ENCODE data around the gene METTL9. TPM values are rescaled to one million over a fixed set of nuclear protein-coding genes. Genes with fewer than 3 reads are reported as not detected.
A peak's percentile ranks its signal among the peaks of the same experiment; 100 is the strongest.
"Not testable (repeated sequence)": the region's sequence is repeated elsewhere in the genome, so short reads cannot be mapped to it uniquely, and the experiment has no call there.

Gene METTL9
- total RNA-seq, 1 donor from 2014 or later, result 77.1 TPM

DNA sequence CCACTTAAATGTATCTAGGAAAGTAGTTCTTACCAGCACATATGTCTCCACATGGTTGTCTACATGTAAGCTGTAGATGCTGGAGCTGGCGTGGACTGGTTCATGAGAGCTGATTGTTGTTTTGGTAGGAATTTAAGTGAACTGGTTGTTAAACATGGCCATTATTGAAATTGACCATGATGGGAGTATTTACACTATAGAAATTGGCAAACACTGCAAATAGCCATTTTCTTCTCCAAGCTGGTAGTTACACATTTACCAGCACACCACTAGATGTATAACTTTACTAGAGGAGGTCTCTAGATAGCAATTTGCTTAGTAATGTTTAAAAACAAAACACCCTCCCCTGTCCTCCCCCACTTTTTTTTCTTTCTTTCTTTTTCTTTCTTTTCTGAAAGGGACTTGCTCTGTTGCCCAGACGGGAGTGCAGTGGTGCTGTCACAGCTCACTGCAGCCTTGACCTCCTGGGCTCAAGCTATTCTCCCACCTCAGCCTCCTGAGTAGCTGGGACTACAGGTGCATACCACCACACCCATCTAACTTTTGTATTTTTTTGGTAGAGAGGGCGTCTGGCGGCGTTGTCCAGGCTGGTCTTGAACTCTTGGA is 28.8 kb downstream of the METTL9 start:
- H3K27me3 Mint-ChIP-seq (ENCODE audit: low read depth), result no peaks in the 10 kb centered on the region
- H3K9me3 Mint-ChIP-seq (ENCODE audit: low read depth), result no peaks in the 10 kb centered on the region
- TF ChIP-seq, protein P1, sequence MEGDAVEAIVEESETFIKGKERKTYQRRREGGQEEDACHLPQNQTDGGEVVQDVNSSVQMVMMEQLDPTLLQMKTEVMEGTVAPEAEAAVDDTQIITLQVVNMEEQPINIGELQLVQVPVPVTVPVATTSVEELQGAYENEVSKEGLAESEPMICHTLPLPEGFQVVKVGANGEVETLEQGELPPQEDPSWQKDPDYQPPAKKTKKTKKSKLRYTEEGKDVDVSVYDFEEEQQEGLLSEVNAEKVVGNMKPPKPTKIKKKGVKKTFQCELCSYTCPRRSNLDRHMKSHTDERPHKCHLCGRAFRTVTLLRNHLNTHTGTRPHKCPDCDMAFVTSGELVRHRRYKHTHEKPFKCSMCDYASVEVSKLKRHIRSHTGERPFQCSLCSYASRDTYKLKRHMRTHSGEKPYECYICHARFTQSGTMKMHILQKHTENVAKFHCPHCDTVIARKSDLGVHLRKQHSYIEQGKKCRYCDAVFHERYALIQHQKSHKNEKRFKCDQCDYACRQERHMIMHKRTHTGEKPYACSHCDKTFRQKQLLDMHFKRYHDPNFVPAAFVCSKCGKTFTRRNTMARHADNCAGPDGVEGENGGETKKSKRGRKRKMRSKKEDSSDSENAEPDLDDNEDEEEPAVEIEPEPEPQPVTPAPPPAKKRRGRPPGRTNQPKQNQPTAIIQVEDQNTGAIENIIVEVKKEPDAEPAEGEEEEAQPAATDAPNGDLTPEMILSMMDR (IDR thresholded peaks at IDR 0.05), result no peak
- H3K4me1 Mint-ChIP-seq (ENCODE audit: low read depth), result peaks cover 19% of the 10 kb centered on the region
- H3K36me3 Mint-ChIP-seq (ENCODE audit: low read depth), result peaks cover 23% of the 10 kb centered on the region
- peak overlapping the region; percentile 63 for H3K27ac Mint-ChIP-seq (ENCODE audit: unreplicated experiment)
- H3K4me3 Mint-ChIP-seq (ENCODE audit: unreplicated experiment), result no peak overlapping the region
- no peak for DNase-seq (ENCODE audit: low spot score)

DNA sequence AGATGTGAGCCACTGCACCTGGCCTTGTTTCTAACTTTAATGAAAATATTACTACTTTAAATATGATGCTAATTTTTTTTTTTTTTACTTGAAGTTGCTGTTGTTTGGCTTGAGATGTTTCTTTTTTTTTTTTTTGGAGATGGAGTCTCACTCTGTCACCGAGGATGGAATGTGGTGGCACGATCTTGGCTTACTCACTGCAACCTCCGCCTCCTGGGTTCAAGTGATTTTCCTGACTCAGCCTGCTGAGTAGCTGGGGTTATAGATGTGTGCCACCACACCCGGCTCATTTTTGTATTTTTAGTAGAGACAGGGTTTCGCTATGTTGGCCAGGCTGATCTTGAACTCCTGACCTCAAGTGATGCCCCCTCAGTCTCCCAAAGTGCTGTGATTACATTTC is 29.4 kb downstream of the METTL9 start:
- Mint-ChIP-seq H3K27ac (ENCODE audit: unreplicated experiment) (no peak overlapping the region), H3K4me3 (ENCODE audit: unreplicated experiment) (no peak overlapping the region), H3K9me3 (ENCODE audit: low read depth) (no peaks in the 10 kb centered on the region), H3K36me3 (ENCODE audit: low read depth) (peaks cover 23% of the 10 kb centered on the region), H3K4me1 (ENCODE audit: low read depth) (peaks cover 19% of the 10 kb centered on the region), H3K27me3 (ENCODE audit: low read depth) (no peaks in the 10 kb centered on the region)
- TF ChIP-seq, protein P1 (IDR thresholded peaks at IDR 0.05), result no peak
- no peak for DNase-seq (ENCODE audit: low spot score)

DNA sequence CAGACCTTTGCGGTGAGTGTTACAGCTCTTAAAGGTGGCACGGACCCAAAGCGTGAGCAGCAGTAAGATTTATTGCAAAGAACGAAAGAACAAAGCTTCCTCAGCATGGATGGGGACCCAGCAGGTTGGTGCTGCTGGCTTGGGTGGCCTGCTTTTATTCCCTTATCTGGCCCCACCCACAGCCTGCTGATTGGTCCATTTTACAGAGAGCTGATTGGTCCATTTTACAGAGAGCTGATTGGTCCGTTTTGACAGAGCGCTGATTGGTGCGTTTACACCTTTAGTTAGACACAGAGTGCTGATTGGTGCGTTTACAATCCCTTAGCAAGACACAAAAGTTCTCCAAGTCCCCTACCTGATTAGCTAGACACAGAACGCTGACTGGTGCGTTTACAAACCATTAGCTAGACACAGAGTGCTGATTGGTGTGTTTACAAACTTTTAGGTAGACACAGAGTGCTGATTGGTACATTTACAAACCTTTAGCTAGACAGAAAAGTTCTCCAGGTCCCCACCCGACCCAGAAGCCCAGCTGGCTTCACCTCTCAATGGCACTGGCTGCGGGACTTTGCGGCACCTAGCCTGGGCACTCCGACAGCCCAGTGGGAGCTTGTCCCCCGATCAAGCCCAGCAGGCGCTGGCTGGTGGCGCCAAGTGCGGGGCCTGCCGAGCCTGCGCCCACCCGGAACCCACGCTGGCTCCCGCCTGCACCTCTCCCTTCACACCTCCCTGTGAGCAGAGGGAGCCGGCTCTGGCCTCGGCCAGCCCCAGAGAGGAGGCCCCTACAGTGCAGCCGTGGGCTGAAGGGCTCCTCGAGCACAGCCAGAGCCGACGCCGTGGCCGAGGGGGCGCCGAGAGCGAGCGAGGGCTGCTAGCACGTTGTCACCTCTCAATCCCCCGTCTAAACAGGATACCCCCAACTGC is 30.5 kb downstream of the METTL9 start:
- H3K27me3 Mint-ChIP-seq (ENCODE audit: low read depth); H3K27ac Mint-ChIP-seq (ENCODE audit: unreplicated experiment); H3K9me3 Mint-ChIP-seq (ENCODE audit: low read depth); DNase-seq (ENCODE audit: low spot score); H3K4me3 Mint-ChIP-seq (ENCODE audit: unreplicated experiment): not testable (repeated sequence)
- H3K4me1 Mint-ChIP-seq (ENCODE audit: low read depth), result peaks cover 19% of the 10 kb centered on the region
- peaks cover 20% of the 10 kb centered on the region for H3K36me3 Mint-ChIP-seq (ENCODE audit: low read depth)

DNA sequence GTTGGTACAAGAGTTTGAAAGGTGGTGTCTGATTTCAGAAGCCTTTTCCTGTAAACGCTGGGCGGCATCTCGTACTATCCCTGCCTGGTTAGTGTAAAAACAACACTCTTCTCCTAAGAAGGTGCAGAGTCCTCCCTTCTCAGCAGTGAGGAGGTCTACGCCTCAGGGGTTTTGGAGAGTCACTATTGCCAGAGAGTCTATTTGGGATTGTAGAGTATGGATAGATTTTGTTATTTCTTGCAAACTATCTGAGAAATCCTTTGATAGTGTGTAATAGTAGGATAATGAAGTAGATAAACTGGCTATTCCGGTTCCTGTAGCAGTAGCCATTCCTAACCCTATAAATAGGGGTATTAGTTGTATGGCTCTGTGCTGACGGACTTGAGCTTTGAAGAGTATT is 31.5 kb downstream of the METTL9 start:
- not testable (repeated sequence) for DNase-seq (ENCODE audit: low spot score); H3K9me3 Mint-ChIP-seq (ENCODE audit: low read depth); H3K4me3 Mint-ChIP-seq (ENCODE audit: unreplicated experiment); H3K27me3 Mint-ChIP-seq (ENCODE audit: low read depth); H3K27ac Mint-ChIP-seq (ENCODE audit: unreplicated experiment)
- H3K4me1 Mint-ChIP-seq (ENCODE audit: low read depth), result peaks cover 19% of the 10 kb centered on the region
- peaks cover 20% of the 10 kb centered on the region for H3K36me3 Mint-ChIP-seq (ENCODE audit: low read depth)

DNA sequence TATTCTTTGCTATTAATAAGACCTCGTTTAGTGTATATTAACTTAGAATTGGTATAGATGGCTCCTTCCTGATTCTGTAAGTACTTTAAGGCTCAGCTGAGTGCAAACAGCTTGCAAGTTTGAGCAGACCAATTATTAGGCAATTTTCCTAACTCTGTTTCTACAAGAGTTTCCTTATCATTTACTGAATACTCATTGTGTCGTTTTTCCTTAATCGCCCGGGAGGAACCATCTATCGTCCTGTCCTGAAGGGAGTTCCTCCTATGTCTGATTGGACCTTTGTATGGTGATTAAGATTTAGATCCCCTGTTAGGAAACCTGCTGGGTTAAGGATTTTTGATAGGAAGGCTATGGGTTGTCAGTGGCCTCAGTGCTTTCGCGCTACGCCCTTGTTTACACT is 32.0 kb downstream of the METTL9 start:
- Mint-ChIP-seq H3K36me3 (ENCODE audit: low read depth) (peaks cover 17% of the 10 kb centered on the region), H3K4me1 (ENCODE audit: low read depth) (peaks cover 15% of the 10 kb centered on the region)
- H3K4me3 Mint-ChIP-seq (ENCODE audit: unreplicated experiment); DNase-seq (ENCODE audit: low spot score); H3K9me3 Mint-ChIP-seq (ENCODE audit: low read depth); H3K27ac Mint-ChIP-seq (ENCODE audit: unreplicated experiment); H3K27me3 Mint-ChIP-seq (ENCODE audit: low read depth): not testable (repeated sequence)

DNA sequence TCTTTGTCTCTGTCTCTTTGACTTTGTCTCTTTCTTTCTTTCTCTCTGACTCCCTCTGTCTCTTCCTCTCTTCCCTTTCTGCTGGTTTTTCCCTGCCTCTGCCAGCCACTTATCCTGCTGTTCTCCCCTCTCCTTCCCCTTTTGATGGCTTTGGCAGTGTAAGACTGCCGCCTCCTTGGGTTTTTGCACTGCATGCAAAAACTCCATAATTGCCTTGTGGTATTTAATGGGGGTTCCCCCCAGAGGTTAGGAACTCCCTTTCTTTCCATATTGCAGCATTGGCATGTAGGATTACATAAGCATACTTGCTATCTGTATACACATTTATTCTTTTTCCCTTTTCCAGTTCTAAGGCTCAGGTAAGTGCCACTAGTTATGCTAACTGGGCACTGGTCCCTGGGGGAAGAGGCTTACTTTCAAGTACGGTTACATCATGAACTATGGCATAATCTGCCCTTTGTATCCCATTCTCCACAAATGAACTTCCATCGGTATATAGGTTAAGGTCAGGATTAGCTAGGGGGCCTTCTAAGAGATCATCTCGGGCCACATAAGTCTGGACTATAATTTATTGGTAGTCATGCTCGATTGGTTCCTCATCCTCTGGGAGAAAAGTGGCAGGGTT is 32.7 kb downstream of the METTL9 start:
- not testable (repeated sequence) for H3K4me1 Mint-ChIP-seq (ENCODE audit: low read depth); H3K27ac Mint-ChIP-seq (ENCODE audit: unreplicated experiment); H3K4me3 Mint-ChIP-seq (ENCODE audit: unreplicated experiment); H3K27me3 Mint-ChIP-seq (ENCODE audit: low read depth); H3K9me3 Mint-ChIP-seq (ENCODE audit: low read depth); DNase-seq (ENCODE audit: low spot score)
- peaks cover 14% of the 10 kb centered on the region for H3K36me3 Mint-ChIP-seq (ENCODE audit: low read depth)

DNA sequence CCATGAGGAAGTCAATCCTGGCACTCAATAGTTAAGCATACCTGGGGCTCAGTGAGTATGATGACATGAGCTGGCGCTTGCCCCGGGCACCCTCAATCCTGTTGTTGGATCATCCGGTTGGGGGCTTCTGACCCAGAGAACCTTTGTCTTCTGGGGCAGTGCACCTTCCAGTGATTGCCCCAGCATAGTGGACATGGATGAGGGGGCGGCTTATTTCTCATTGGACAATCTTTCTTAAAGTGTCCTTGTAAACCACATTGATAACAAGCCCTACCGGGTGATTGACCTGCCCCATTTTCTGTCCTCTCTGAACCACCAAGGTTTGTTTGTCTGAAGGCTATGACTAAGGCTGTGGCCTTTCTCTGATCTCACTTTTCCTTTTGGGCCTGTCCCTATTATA is 34.8 kb downstream of the METTL9 start:
- no peak overlapping the region for H3K27ac Mint-ChIP-seq (ENCODE audit: unreplicated experiment)

DNA sequence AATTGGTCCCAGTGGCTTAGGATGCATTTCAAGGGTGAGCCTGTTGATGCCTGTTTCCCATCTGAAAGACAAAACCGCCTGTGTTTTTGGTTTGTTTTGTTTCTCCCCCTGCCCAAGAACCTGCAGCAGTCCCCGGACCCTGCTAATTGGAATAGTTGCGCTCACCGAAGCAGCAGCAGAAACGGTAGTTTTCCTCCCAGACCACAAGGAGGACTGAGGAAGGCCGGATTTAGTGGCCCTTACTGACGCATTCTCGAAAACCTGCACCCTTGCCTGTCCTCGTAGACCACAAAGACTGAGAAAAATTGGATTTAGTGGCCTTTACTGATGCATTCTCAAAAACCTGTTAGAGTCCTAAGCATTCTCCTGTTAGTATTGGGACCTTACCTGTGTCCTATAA is 36.3 kb downstream of the METTL9 start:
- not testable (repeated sequence) for H3K36me3 Mint-ChIP-seq (ENCODE audit: low read depth); DNase-seq (ENCODE audit: low spot score); H3K27me3 Mint-ChIP-seq (ENCODE audit: low read depth); H3K4me3 Mint-ChIP-seq (ENCODE audit: unreplicated experiment); H3K9me3 Mint-ChIP-seq (ENCODE audit: low read depth); H3K4me1 Mint-ChIP-seq (ENCODE audit: low read depth); H3K27ac Mint-ChIP-seq (ENCODE audit: unreplicated experiment)

More for the DNA sequence above, 34.8 kb downstream of the METTL9 start:
- no peak for DNase-seq (ENCODE audit: low spot score)
- Mint-ChIP-seq H3K36me3 (ENCODE audit: low read depth) (peaks cover 10% of the 10 kb centered on the region), H3K4me1 (ENCODE audit: low read depth) (peaks cover 4% of the 10 kb centered on the region), H3K9me3 (ENCODE audit: low read depth) (no peaks in the 10 kb centered on the region), H3K4me3 (ENCODE audit: unreplicated experiment) (no peak overlapping the region), H3K27me3 (ENCODE audit: low read depth) (no peaks in the 10 kb centered on the region)
- TF ChIP-seq, protein P1 (IDR thresholded peaks at IDR 0.05), result no peak
